Gastroesophageal sphincter (tissue), 3 donors: Measurements from ENCODE around the gene LGR5.

ENCODE experiments used
- POLR2A ChIP-seq, 2 donors: fragments of 450-650 bp; IDR thresholded peaks; one replicate each; pipeline ENCODE4 v1.6.1; 2017; ENCODE audit warnings: antibody characterized with exemption in 2 of 2, mild to moderate bottlenecking in 2 of 2, moderate library complexity in 1 of 2
- TF ChIP-seq, protein P1 (sequence below), 4 experiments: fragments of 200-600 bp in 2 of 4; fragments of 450-650 bp in 2 of 4; sonication (generic) in 1 of 4; IDR thresholded peaks; one replicate each; pipeline ENCODE4 v1.5.1; 2017 to 2019; ENCODE audit warnings: antibody characterized with exemption in 4 of 4, mild to moderate bottlenecking in 2 of 4, moderate library complexity in 2 of 4

DNA sequence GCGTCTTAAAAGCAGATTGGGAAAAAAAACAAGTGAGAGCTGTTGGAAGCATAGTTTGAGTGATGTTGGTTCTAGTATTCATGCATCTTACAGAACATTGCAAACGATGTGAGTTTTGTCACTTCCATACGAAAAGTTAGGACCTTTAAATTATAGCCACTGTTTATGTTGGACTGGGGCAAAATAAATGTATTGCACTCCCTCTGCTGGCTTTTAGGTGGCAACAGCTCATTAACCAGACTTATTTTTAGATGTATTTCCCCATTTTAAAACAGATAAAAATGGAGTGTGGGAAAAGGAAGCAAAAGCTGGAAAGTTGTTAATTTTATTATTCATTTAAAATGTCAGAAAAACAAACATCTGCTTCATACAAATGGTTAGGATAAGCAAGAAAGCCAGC lies 111.9 kb downstream of the LGR5 start:
- TF ChIP-seq, protein P1, sequence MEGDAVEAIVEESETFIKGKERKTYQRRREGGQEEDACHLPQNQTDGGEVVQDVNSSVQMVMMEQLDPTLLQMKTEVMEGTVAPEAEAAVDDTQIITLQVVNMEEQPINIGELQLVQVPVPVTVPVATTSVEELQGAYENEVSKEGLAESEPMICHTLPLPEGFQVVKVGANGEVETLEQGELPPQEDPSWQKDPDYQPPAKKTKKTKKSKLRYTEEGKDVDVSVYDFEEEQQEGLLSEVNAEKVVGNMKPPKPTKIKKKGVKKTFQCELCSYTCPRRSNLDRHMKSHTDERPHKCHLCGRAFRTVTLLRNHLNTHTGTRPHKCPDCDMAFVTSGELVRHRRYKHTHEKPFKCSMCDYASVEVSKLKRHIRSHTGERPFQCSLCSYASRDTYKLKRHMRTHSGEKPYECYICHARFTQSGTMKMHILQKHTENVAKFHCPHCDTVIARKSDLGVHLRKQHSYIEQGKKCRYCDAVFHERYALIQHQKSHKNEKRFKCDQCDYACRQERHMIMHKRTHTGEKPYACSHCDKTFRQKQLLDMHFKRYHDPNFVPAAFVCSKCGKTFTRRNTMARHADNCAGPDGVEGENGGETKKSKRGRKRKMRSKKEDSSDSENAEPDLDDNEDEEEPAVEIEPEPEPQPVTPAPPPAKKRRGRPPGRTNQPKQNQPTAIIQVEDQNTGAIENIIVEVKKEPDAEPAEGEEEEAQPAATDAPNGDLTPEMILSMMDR (IDR thresholded peaks at IDR 0.05), result no peak
- TF ChIP-seq POLR2A (IDR thresholded peaks at IDR 0.05), result no peak
